K562 (cell line): ENCODE data around the gene AICDA.

Source experiments
- JUN ChIP-seq, 2 experiments: sonication (generic) in 1 of 2; formaldehyde crosslinking in 1 of 2; IDR thresholded peaks; 2 replicates each; pipeline versions ENCODE4 v1.6.1 to v1.8.0; 2012 to 2022; ENCODE audit warnings: borderline replicate concordance in 2 of 2, mild to moderate bottlenecking in 2 of 2, improper control_type of control experiment in 1 of 2, low read depth in 1 of 2, low read length in 1 of 2, missing genetic modification reagents in 1 of 2
- NCOR1 ChIP-seq: fragments of 450-650 bp; IDR thresholded peaks from 2 replicates; pipeline ENCODE4 v1.6.1; 2016; ENCODE audit warnings: mild to moderate bottlenecking, moderate library complexity
- NFIC ChIP-seq: fragments of 450-650 bp; IDR thresholded peaks from 2 replicates; pipeline ENCODE4 v1.6.1; 2017; ENCODE audit warnings: mild to moderate bottlenecking, inconsistent platforms
- ZNF444 ChIP-seq: fragments of 250-450 bp; sonication (Bioruptor Pico); IDR thresholded peaks from 2 replicates; pipeline ENCODE4 v1.4.0; 2020; ENCODE audit warnings: mild to moderate bottlenecking, moderate library complexity
- TF ChIP-seq, protein P1 (sequence below), 3 experiments: IDR thresholded peaks in 2 of 3; conservative IDR thresholded peaks in 1 of 3; 2 replicates each; pipeline ENCODE4 v1.5.1; 2011 to 2012; ENCODE audit warnings: low read length in 3 of 3, mild to moderate bottlenecking in 3 of 3, control low read depth in 2 of 3, improper control_type of control experiment in 1 of 3, inconsistent platforms in 1 of 3, low read depth in 1 of 3, mixed read lengths in 1 of 3, moderate library complexity in 1 of 3; ENCODE audit not compliant: insufficient read depth in 2 of 3
- TF ChIP-seq, protein P2 (sequence below), 2 experiments: fragments of 450-650 bp in 1 of 2; sonication (generic) in 1 of 2; formaldehyde crosslinking; conservative IDR thresholded peaks; 2 replicates each; pipeline versions ENCODE4 v1.4.0 to v1.8.1; 2020 to 2022; ENCODE audit warnings: mild to moderate bottlenecking in 1 of 2, missing genetic modification reagents in 1 of 2
- TF ChIP-seq, protein P3 (sequence below): sonication (generic); formaldehyde crosslinking; IDR thresholded peaks from 2 replicates; pipeline ENCODE4 v1.8.1; 2022; ENCODE audit warnings: missing genetic modification reagents

DNA sequence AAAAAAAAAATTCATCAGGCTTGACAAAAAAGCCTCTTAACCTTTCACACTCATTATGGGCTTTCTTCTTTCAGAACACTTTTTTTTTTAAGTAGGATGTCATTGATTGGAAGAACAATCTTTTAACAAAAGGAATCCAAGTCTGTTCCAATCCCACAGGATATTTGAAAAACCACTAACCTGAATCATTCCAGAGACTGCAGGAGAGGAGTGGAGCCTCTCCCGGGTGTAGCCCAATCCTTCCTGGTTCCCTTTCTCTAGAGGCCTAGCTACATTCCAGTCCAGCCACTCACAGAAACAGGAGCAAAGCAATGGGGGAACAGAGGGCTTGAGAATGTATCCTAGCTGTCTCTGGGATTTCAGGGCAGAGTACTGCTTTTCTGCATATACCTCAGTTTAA is 45.7 kb upstream of the AICDA start:
- TF ChIP-seq JUN (IDR thresholded peaks at IDR 0.05; ENCODE audit: borderline replicate concordance, low read depth, low read length) (no peak), JUN (CRISPR knock-in tag; IDR thresholded peaks at IDR 0.05; ENCODE audit: borderline replicate concordance) (no peak), NFIC (no peak), ZNF444 (no peak), NCOR1 (no peak)
- TF ChIP-seq, protein P1, sequence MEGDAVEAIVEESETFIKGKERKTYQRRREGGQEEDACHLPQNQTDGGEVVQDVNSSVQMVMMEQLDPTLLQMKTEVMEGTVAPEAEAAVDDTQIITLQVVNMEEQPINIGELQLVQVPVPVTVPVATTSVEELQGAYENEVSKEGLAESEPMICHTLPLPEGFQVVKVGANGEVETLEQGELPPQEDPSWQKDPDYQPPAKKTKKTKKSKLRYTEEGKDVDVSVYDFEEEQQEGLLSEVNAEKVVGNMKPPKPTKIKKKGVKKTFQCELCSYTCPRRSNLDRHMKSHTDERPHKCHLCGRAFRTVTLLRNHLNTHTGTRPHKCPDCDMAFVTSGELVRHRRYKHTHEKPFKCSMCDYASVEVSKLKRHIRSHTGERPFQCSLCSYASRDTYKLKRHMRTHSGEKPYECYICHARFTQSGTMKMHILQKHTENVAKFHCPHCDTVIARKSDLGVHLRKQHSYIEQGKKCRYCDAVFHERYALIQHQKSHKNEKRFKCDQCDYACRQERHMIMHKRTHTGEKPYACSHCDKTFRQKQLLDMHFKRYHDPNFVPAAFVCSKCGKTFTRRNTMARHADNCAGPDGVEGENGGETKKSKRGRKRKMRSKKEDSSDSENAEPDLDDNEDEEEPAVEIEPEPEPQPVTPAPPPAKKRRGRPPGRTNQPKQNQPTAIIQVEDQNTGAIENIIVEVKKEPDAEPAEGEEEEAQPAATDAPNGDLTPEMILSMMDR (IDR thresholded peaks at IDR 0.05 in 2 of 3, conservative IDR thresholded peaks at IDR 0.05 in 1 of 3; ENCODE audit: insufficient read depth in 2 of 3, low read depth in 1 of 3, low read length in 3 of 3), result no peak
- TF ChIP-seq, protein P2, sequence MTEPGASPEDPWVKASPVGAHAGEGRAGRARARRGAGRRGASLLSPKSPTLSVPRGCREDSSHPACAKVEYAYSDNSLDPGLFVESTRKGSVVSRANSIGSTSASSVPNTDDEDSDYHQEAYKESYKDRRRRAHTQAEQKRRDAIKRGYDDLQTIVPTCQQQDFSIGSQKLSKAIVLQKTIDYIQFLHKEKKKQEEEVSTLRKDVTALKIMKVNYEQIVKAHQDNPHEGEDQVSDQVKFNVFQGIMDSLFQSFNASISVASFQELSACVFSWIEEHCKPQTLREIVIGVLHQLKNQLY (CRISPR knock-in tag; conservative IDR thresholded peaks at IDR 0.05), result no peak
- TF ChIP-seq, protein P3, sequence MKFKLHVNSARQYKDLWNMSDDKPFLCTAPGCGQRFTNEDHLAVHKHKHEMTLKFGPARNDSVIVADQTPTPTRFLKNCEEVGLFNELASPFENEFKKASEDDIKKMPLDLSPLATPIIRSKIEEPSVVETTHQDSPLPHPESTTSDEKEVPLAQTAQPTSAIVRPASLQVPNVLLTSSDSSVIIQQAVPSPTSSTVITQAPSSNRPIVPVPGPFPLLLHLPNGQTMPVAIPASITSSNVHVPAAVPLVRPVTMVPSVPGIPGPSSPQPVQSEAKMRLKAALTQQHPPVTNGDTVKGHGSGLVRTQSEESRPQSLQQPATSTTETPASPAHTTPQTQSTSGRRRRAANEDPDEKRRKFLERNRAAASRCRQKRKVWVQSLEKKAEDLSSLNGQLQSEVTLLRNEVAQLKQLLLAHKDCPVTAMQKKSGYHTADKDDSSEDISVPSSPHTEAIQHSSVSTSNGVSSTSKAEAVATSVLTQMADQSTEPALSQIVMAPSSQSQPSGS (CRISPR knock-in tag), result no peak
